Mesendoderm (in vitro differentiated cells): Measurements from ENCODE around the gene CCDC192.

Source experiments
- DNase-seq: peaks from one replicate; pipeline ENCODE4 v3.0.0; 2013
- H2AK5ac ChIP-seq: 2 replicates; pipeline ENCODE4 v1.6.1; 2013; ENCODE audit warnings: low read length, inconsistent platforms
- H2BK120ac ChIP-seq: 2 replicates; pipeline ENCODE4 v1.6.1; 2013; ENCODE audit warnings: low read depth, mild to moderate bottlenecking, low read length, moderate library complexity, mixed read lengths
- H2BK15ac ChIP-seq: replicated peaks from 2 replicates; pipeline ENCODE4 v1.6.1; 2013; ENCODE audit warnings: low read depth, mild to moderate bottlenecking, moderate library complexity
- H2BK5ac ChIP-seq: 2 replicates; pipeline ENCODE4 v1.6.1; 2013; ENCODE audit warnings: low read length, inconsistent platforms
- H3K18ac ChIP-seq: 2 replicates; pipeline ENCODE4 v1.6.1; 2013; ENCODE audit warnings: mild to moderate bottlenecking, low read length, mixed read lengths
- H3K23ac ChIP-seq: one replicate; pipeline ENCODE4 v1.6.1; 2013; ENCODE audit warnings: low read length
- H3K27ac ChIP-seq: 2 replicates; pipeline ENCODE4 v1.5.1; 2013; ENCODE audit warnings: low read depth, mild to moderate bottlenecking, inconsistent platforms, low read length, moderate library complexity
- H3K27me3 ChIP-seq: 2 replicates; pipeline ENCODE4 v1.6.1; 2013; ENCODE audit warnings: low read length, control low read depth, mild to moderate bottlenecking, inconsistent platforms; ENCODE audit not compliant: insufficient read depth, poor library complexity
- H3K36me3 ChIP-seq: 2 replicates; pipeline ENCODE4 v1.6.1; 2013; ENCODE audit warnings: low read length, inconsistent platforms; ENCODE audit not compliant: control insufficient read depth, insufficient read depth
- H3K4ac ChIP-seq: one replicate; pipeline ENCODE4 v1.6.1; 2013; ENCODE audit warnings: low read depth, mild to moderate bottlenecking, low read length, moderate library complexity
- H3K4me1 ChIP-seq: 2 replicates; pipeline ENCODE4 v1.6.1; 2013; ENCODE audit warnings: low read depth, low read length, inconsistent platforms; ENCODE audit not compliant: control insufficient read depth
- H3K4me2 ChIP-seq: 2 replicates; pipeline ENCODE4 v1.6.1; 2013; ENCODE audit warnings: low read length
- H3K4me3 ChIP-seq: 2 replicates; pipeline ENCODE4 v1.5.1; 2013; ENCODE audit warnings: mild to moderate bottlenecking, low read length
- H3K56ac ChIP-seq: one replicate; pipeline ENCODE4 v1.6.1; 2013; ENCODE audit warnings: low read length
- H3K79me1 ChIP-seq: 2 replicates; pipeline ENCODE4 v1.6.1; 2013; ENCODE audit warnings: low read length, inconsistent platforms
- H3K79me2 ChIP-seq: 2 replicates; pipeline ENCODE4 v1.6.1; 2013; ENCODE audit warnings: mild to moderate bottlenecking, low read length; ENCODE audit not compliant: control insufficient read depth, insufficient read depth
- H3K9ac ChIP-seq: 2 replicates; pipeline ENCODE4 v1.6.1; 2013; ENCODE audit warnings: low read length, inconsistent platforms
- H4K5ac ChIP-seq: one replicate; pipeline ENCODE4 v1.6.1; 2013; ENCODE audit warnings: low read length
- H4K8ac ChIP-seq: one replicate; pipeline ENCODE4 v1.6.1; 2013; ENCODE audit warnings: low read depth, mild to moderate bottlenecking, control low read depth, low read length, moderate library complexity
- WGBS: extraction: QIAGEN DNeasy Blood & Tissue Kit; methylation state at CpG from one replicate; pipeline ENCODE4 v1.1.7; 2013; ENCODE audit warnings: low lambda C conversion rate, missing lambda C conversion rate; ENCODE audit not compliant: insufficient coverage; ENCODE audit errors: extremely low coverage; 5-methylcytosine and 5-hydroxymethylcytosine counted together

The CCDC192 gene

DNA sequence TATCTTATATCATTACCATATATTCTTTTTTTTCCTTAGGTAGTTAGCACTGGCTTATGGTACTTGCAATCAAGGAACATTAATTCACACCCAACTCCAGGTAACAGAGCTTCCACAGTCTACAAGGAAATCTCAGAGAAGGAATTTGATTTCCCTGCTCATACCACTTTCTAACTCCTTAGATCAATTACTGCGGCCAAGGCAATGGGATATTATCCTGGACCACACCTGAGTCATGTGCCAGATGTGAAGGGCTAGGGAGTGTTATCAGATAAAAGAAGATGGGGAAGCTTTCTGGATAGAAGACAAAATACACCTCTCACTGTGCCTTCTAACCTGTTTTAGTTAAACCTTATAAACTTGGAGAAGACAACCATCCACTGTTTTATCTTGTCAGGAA is 181.2 kb downstream of the CCDC192 start:
- Histone ChIP-seq H3K79me2 (no peaks in the 10 kb centered on the region), H3K4me1 (no peaks in the 10 kb centered on the region), H4K8ac (no peak overlapping the region), H3K36me3 (no peaks in the 10 kb centered on the region), H3K9ac (no peak overlapping the region), H3K23ac (no peak overlapping the region), H3K27ac (no peak overlapping the region), H3K27me3 (no peaks in the 10 kb centered on the region), H2BK120ac (no peak overlapping the region), H2BK15ac (no peak overlapping the region), H2BK5ac (no peak overlapping the region), H3K4me3 (no peak overlapping the region), H3K79me1 (no peaks in the 10 kb centered on the region), H2AK5ac (no peak overlapping the region), H3K18ac (no peak overlapping the region), H4K5ac (no peak overlapping the region), H3K56ac (no peak overlapping the region), H3K4ac (no peak overlapping the region), H3K4me2 (no peak overlapping the region)
- DNase-seq = no peak
- no CpG with 5 or more reads among the region's 1 CpG for WGBS

DNA sequence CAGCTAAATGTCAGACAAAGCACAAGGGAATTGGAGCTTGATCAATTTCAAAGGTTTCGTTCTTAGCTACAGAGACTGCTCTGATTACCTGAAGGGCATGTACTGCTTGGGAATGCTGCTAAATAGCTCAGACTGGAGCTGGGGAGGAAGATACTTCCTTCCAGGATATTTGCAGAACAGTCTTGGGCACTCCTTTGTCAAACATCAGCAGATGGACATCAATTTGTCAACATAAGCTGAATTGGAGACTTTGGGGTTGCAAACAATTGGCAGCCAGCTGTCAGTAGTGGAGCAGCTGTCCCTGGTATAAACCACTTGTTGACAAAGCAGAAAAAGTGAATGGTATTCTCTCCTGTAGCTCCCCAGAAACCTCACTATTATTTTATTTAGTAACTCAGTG is 182.0 kb downstream of the CCDC192 start:
- WGBS = no CpG with 5 or more reads among the region's 1 CpG
- Histone ChIP-seq H4K5ac (no peak overlapping the region), H2BK5ac (no peak overlapping the region), H4K8ac (no peak overlapping the region), H3K4me3 (no peak overlapping the region), H3K79me2 (no peaks in the 10 kb centered on the region), H2BK15ac (no peak overlapping the region), H3K27ac (no peak overlapping the region), H3K4ac (no peak overlapping the region), H3K27me3 (no peaks in the 10 kb centered on the region), H3K23ac (no peak overlapping the region), H3K56ac (no peak overlapping the region), H3K4me2 (no peak overlapping the region), H3K36me3 (no peaks in the 10 kb centered on the region), H2BK120ac (no peak overlapping the region), H3K79me1 (no peaks in the 10 kb centered on the region), H3K18ac (no peak overlapping the region), H3K4me1 (no peaks in the 10 kb centered on the region), H2AK5ac (no peak overlapping the region), H3K9ac (no peak overlapping the region)
- DNase-seq = no peak

DNA sequence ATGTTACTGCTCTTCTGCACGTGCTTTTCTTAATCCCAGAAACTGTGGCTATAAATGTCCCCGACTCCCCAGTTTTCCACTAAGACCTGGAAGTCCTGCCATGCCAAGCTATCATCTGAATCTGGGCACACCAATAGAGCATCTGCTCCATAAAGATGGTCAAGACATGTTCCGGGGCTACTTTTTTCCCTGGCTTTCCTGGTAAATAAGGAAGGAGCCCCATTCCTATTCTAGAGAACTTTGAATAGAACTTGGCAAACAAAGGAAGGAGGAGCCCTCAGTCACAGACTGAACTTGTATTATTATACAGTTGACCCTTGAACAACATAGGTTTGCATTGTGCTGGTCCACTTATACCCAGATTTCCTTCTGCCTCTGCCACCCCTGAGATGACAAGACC is 182.9 kb downstream of the CCDC192 start:
- Histone ChIP-seq H3K79me1 (no peaks in the 10 kb centered on the region), H3K9ac (no peak overlapping the region), H3K4me1 (no peaks in the 10 kb centered on the region), H2BK15ac (no peak overlapping the region), H4K8ac (no peak overlapping the region), H4K5ac (no peak overlapping the region), H3K56ac (no peak overlapping the region), H2BK120ac (no peak overlapping the region), H3K27me3 (no peaks in the 10 kb centered on the region), H3K23ac (no peak overlapping the region), H3K27ac (no peak overlapping the region), H3K36me3 (no peaks in the 10 kb centered on the region), H3K4ac (no peak overlapping the region), H3K18ac (no peak overlapping the region), H3K79me2 (no peaks in the 10 kb centered on the region), H3K4me3 (no peak overlapping the region), H3K4me2 (no peak overlapping the region), H2AK5ac (no peak overlapping the region), H2BK5ac (no peak overlapping the region)
- no peak for DNase-seq
- WGBS = no CpG with 5 or more reads among the region's 3 CpGs

DNA sequence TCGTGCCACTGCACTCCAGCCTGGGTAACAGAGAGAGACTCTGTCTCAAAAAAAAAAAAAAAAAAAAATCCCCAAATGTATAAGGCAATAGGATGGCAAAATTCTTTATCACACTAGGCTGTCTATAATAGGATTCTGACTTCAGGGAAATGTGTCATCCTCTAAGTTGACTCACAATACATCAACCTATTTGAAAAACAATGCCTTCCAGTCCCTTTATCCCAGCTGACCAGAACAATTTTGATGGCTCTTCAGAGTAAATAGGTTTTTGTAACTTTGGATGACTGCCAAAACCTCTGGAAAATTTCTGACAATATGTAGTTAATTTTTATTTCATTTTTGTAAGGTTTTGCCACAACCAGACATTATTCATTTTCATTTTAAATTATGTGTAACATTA is 184.1 kb downstream of the CCDC192 start:
- H2BK120ac ChIP-seq = no peak overlapping the region
- H4K8ac ChIP-seq = no peak overlapping the region
- no peak overlapping the region for H3K56ac ChIP-seq
- no peak overlapping the region for H2BK15ac ChIP-seq
- no peak overlapping the region for H2AK5ac ChIP-seq
- no peaks in the 10 kb centered on the region for H3K36me3 ChIP-seq
- H3K27me3 ChIP-seq = no peaks in the 10 kb centered on the region
- H2BK5ac ChIP-seq = no peak overlapping the region
- no peak overlapping the region for H3K4ac ChIP-seq
- no peak overlapping the region for H3K9ac ChIP-seq
- H3K18ac ChIP-seq = no peak overlapping the region
- H3K4me3 ChIP-seq = no peak overlapping the region
- H3K79me2 ChIP-seq = no peaks in the 10 kb centered on the region
- no peaks in the 10 kb centered on the region for H3K79me1 ChIP-seq
- no peaks in the 10 kb centered on the region for H3K4me1 ChIP-seq
- H3K23ac ChIP-seq = no peak overlapping the region
- H4K5ac ChIP-seq = no peak overlapping the region
- no peak overlapping the region for H3K27ac ChIP-seq
- WGBS = no CpG with 5 or more reads among the region's 1 CpG
- DNase-seq = no peak
- H3K4me2 ChIP-seq = no peak overlapping the region

DNA sequence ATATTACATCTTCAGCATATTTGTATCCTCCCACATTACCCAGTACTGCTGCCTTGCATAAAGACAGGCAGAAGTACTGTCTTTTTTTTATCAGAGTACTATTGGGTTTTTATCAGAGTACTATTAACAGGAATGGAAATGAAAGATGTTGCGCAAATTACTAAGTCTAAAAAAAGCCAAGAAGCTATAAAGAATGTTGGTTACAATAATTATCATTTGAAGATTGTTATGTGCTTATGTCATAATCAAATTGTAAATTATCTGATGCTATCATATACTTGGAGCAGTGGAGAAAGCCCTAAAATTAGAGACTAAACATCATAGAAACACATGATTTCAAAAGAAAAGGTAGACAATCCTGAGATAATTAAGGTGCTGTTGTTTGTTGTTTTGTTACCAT is 188.8 kb downstream of the CCDC192 start:
- no peaks in the 10 kb centered on the region for H3K4me1 ChIP-seq
- H3K27ac ChIP-seq = no peak overlapping the region
- no peaks in the 10 kb centered on the region for H3K79me1 ChIP-seq
- no peaks in the 10 kb centered on the region for H3K27me3 ChIP-seq
- no peak for DNase-seq
- H3K4ac ChIP-seq = no peak overlapping the region
- no peak overlapping the region for H3K9ac ChIP-seq
- no CpG with 5 or more reads among the region's 1 CpG for WGBS
- H3K56ac ChIP-seq = no peak overlapping the region
- no peak overlapping the region for H4K5ac ChIP-seq
- no peak overlapping the region for H2BK5ac ChIP-seq
- H2AK5ac ChIP-seq = no peak overlapping the region
- no peak overlapping the region for H3K23ac ChIP-seq
- no peak overlapping the region for H2BK15ac ChIP-seq
- H2BK120ac ChIP-seq = no peak overlapping the region
- no peak overlapping the region for H3K18ac ChIP-seq
- H4K8ac ChIP-seq = no peak overlapping the region
- H3K4me3 ChIP-seq = no peak overlapping the region
- no peak overlapping the region for H3K4me2 ChIP-seq
- no peaks in the 10 kb centered on the region for H3K36me3 ChIP-seq
- no peaks in the 10 kb centered on the region for H3K79me2 ChIP-seq

DNA sequence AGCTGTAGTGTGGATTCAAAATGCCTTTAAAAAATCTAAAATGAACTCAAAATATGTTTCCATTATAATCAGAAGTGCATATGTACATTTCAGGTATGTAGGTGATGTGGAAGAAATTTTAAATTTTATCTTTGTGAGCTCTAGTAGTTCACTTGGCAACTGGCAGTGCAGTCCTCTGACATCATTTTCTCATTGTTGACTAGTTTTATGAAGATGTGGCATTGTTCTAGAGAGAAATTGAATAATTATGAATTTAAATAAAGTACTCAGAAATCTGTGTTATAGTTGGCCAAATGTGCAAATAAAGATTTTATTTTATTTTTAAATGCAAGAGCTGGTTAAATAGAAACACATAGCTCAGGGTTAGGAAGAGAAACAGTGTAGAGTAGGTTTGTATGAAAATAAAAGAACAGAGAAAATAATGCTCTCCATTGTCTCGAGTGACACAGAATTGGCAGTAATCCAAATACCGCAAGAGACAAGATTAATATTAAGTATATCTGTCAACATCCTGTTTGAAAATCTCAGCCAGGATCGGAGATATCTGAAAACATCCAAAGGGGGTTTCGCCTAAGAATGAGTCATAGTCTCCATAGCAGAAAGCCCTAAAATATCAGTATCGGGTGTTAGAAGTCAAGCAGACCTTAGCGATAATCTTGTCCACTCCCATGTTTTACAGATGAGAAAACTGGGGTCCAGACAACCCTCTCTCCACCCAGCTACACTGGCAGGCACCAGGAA is 189.4 kb downstream of the CCDC192 start:
- Histone ChIP-seq H3K27ac (no peak overlapping the region), H3K56ac (no peak overlapping the region), H3K18ac (no peak overlapping the region), H3K79me1 (no peaks in the 10 kb centered on the region), H3K27me3 (no peaks in the 10 kb centered on the region), H3K9ac (no peak overlapping the region), H3K4me2 (no peak overlapping the region), H3K36me3 (no peaks in the 10 kb centered on the region), H4K8ac (no peak overlapping the region), H2BK5ac (no peak overlapping the region), H2BK120ac (no peak overlapping the region), H3K23ac (no peak overlapping the region), H2BK15ac (no peak overlapping the region), H4K5ac (no peak overlapping the region), H3K4me1 (no peaks in the 10 kb centered on the region), H3K4me3 (no peak overlapping the region), H3K4ac (no peak overlapping the region), H3K79me2 (no peaks in the 10 kb centered on the region), H2AK5ac (no peak overlapping the region)
- DNase-seq = no peak
- WGBS = no CpG with 5 or more reads among the region's 6 CpGs
